ENCODE results near the gene CLECL1.

GRCh38 chr12:9779209-9779608, 46.3 kb upstream of the CLECL1 start:
- TF ChIP-seq POLR2A (IDR thresholded peaks at IDR 0.05) = no peak
- no peak for TF ChIP-seq CTCF (IDR thresholded peaks at IDR 0.05)
